H9 (cell line): ENCODE measurements around the gene FAM120A. TPM values are rescaled to one million over a fixed set of nuclear protein-coding genes. Genes with fewer than 3 reads are reported as not detected.

Experiments
- DNase-seq: peaks from one replicate; pipeline ENCODE4 v3.0.0-alpha.2; 2017
- H2AFZ ChIP-seq: one replicate; pipeline ENCODE4 v1.6.1; 2013; ENCODE audit warnings: mild to moderate bottlenecking, low read length, control low read depth, moderate library complexity
- H2AK5ac ChIP-seq: 2 replicates; pipeline ENCODE4 v1.6.1; 2013; ENCODE audit warnings: low read length, control low read depth, mixed read lengths; ENCODE audit not compliant: insufficient read length
- H2BK120ac ChIP-seq: one replicate; pipeline ENCODE4 v1.6.1; 2013; ENCODE audit warnings: low read depth, mild to moderate bottlenecking, low read length, control low read depth, inconsistent platforms; ENCODE audit not compliant: poor library complexity, severe bottlenecking
- H2BK12ac ChIP-seq: 2 replicates; pipeline ENCODE4 v1.6.1; 2013; ENCODE audit warnings: low read length, control low read depth, mixed read lengths, low read depth; ENCODE audit not compliant: insufficient read length
- H2BK15ac ChIP-seq: 2 replicates; pipeline ENCODE4 v1.6.1; 2013; ENCODE audit warnings: low read depth, low read length, control low read depth
- H2BK20ac ChIP-seq: one replicate; pipeline ENCODE4 v1.6.1; 2013; ENCODE audit warnings: low read depth, mild to moderate bottlenecking, low read length, control low read depth, inconsistent platforms; ENCODE audit not compliant: poor library complexity, severe bottlenecking
- H2BK5ac ChIP-seq: 2 replicates; pipeline ENCODE4 v1.6.1; 2013; ENCODE audit warnings: low read length, control low read depth, mixed read lengths; ENCODE audit not compliant: insufficient read length
- H3K14ac ChIP-seq: 2 replicates; pipeline ENCODE4 v1.6.1; 2013; ENCODE audit warnings: low read length, control low read depth; ENCODE audit not compliant: insufficient read depth
- H3K18ac ChIP-seq: 2 replicates; pipeline ENCODE4 v1.6.1; 2013; ENCODE audit warnings: low read depth, mild to moderate bottlenecking, mixed read lengths, low read length, control low read depth; ENCODE audit not compliant: insufficient read length
- H3K23ac ChIP-seq: 2 replicates; pipeline ENCODE4 v1.6.1; 2013; ENCODE audit warnings: low read length, control low read depth, mixed read lengths, low read depth; ENCODE audit not compliant: insufficient read length
- H3K23me2 ChIP-seq: 2 replicates; pipeline ENCODE4 v1.6.1; 2013; ENCODE audit warnings: low read depth, mild to moderate bottlenecking, mixed read lengths, low read length, control low read depth; ENCODE audit not compliant: insufficient read length, poor library complexity, severe bottlenecking
- H3K27ac ChIP-seq: 2 replicates; pipeline ENCODE4 v1.5.1; 2013; ENCODE audit warnings: low read length, control low read depth, mixed read lengths, low read depth; ENCODE audit not compliant: insufficient read length
- H3K27me3 ChIP-seq: 2 replicates; pipeline ENCODE4 v1.6.1; 2013; ENCODE audit warnings: low read length, control low read depth, inconsistent platforms; ENCODE audit not compliant: insufficient read depth
- H3K4ac ChIP-seq: 2 replicates; pipeline ENCODE4 v1.6.1; 2013; ENCODE audit warnings: low read depth, mild to moderate bottlenecking, control low read depth, inconsistent platforms, low read length, moderate library complexity
- H3K4me1 ChIP-seq: 2 replicates; pipeline ENCODE4 v1.6.1; 2013; ENCODE audit warnings: low read length, control low read depth, inconsistent platforms; ENCODE audit not compliant: insufficient read depth
- H3K4me2 ChIP-seq: 2 replicates; pipeline ENCODE4 v1.6.1; 2013; ENCODE audit warnings: low read length, control low read depth, mixed read lengths; ENCODE audit not compliant: insufficient read length, insufficient read depth
- H3K56ac ChIP-seq: 2 replicates; pipeline ENCODE4 v1.6.1; 2013; ENCODE audit warnings: low read depth, mild to moderate bottlenecking, mixed read lengths, low read length, control low read depth; ENCODE audit not compliant: insufficient read length
- H3K79me1 ChIP-seq: 2 replicates; pipeline ENCODE4 v1.6.1; 2013; ENCODE audit warnings: low read depth, mild to moderate bottlenecking, moderate library complexity, low read length, control low read depth, inconsistent platforms; ENCODE audit not compliant: insufficient read depth, poor library complexity, severe bottlenecking
- H3K79me2 ChIP-seq: 2 replicates; pipeline ENCODE4 v1.6.1; 2013; ENCODE audit warnings: low read length, control low read depth, inconsistent platforms; ENCODE audit not compliant: insufficient read depth
- H3K9ac ChIP-seq: 2 replicates; pipeline ENCODE4 v1.6.1; 2013; ENCODE audit warnings: low read length, control low read depth, mixed read lengths; ENCODE audit not compliant: insufficient read length; ENCODE audit errors: extremely low read depth
- H3K9me3 ChIP-seq: one replicate; pipeline ENCODE4 v1.6.1; 2013; ENCODE audit warnings: low read depth, low read length, inconsistent platforms; ENCODE audit not compliant: control insufficient read depth
- H3T11ph ChIP-seq: one replicate; pipeline ENCODE4 v1.6.1; 2013; ENCODE audit warnings: mild to moderate bottlenecking, low read length, control low read depth, inconsistent platforms
- H4K20me1 ChIP-seq: one replicate; pipeline ENCODE4 v1.6.1; 2013; ENCODE audit not compliant: control insufficient read depth, insufficient read length, insufficient read depth
- H4K5ac ChIP-seq: 2 replicates; pipeline ENCODE4 v1.6.1; 2013; ENCODE audit warnings: low read depth, mild to moderate bottlenecking, mixed read lengths, low read length, control low read depth; ENCODE audit not compliant: insufficient read length
- H4K8ac ChIP-seq: replicated peaks from 2 replicates; pipeline ENCODE4 v1.6.1; 2013; ENCODE audit warnings: low read length, control low read depth, mixed read lengths, low read depth; ENCODE audit not compliant: insufficient read length
- H4K91ac ChIP-seq: 2 replicates; pipeline ENCODE4 v1.6.1; 2013; ENCODE audit warnings: low read depth, mild to moderate bottlenecking, moderate library complexity, mixed read lengths, low read length, control low read depth; ENCODE audit not compliant: insufficient read length
- H3K27ac Mint-ChIP-seq, 3 experiments: 2 replicates in 2 of 3; 3 replicates in 1 of 3; pipeline ENCODE4 v1.8.0; 2020 to 2021; ENCODE audit warnings: mixed read lengths in 3 of 3, mild to moderate bottlenecking in 1 of 3, moderate library complexity in 1 of 3
- H3K27me3 Mint-ChIP-seq: 2 replicates; pipeline ENCODE4 v1.8.0; 2021; ENCODE audit warnings: low read depth, mild to moderate bottlenecking, moderate library complexity, mixed read lengths
- H3K36me3 Mint-ChIP-seq, 3 experiments: 2 replicates in 2 of 3; 3 replicates in 1 of 3; pipeline ENCODE4 v1.8.0; 2020 to 2021; ENCODE audit warnings: low read depth in 3 of 3, mixed read lengths in 3 of 3; ENCODE audit not compliant: insufficient read depth in 1 of 3
- H3K4me1 Mint-ChIP-seq, 2 experiments: 2 replicates each; pipeline ENCODE4 v1.8.0; 2020; ENCODE audit warnings: mixed read lengths in 2 of 2
- H3K4me3 Mint-ChIP-seq, 2 experiments: 2 replicates in 1 of 2; 3 replicates in 1 of 2; pipeline ENCODE4 v1.8.0; 2020 to 2021; ENCODE audit warnings: mild to moderate bottlenecking in 2 of 2, mixed read lengths in 2 of 2, moderate library complexity in 1 of 2
- H3K9me3 Mint-ChIP-seq, 2 experiments: 2 replicates in 1 of 2; 3 replicates in 1 of 2; pipeline ENCODE4 v1.8.0; 2020; ENCODE audit warnings: mild to moderate bottlenecking in 2 of 2, mixed read lengths in 2 of 2, moderate library complexity in 1 of 2
- WGBS: extraction: QIAGEN DNeasy Blood & Tissue Kit; methylation state at CpG from one replicate; pipeline ENCODE4 v1.1.7; 2013; ENCODE audit warnings: missing lambda C conversion rate, low lambda C conversion rate, mixed read lengths; ENCODE audit not compliant: insufficient read length; ENCODE audit errors: extremely low coverage; 5-methylcytosine and 5-hydroxymethylcytosine counted together
- total RNA-seq: library from RNA; stranded (reverse); gene quantifications from 2 replicates; pipeline ENCODE4 v1.2.1, GENCODE V29; 2021
- TF ChIP-seq, protein P1 (sequence below): fragments of 200-600 bp; sonication (generic); conservative IDR thresholded peaks from 3 replicates; pipeline ENCODE4 v1.8.0; 2021; ENCODE audit warnings: antibody characterized with exemption, mild to moderate bottlenecking

FAM120A gene
- total RNA-seq, 1 experiment from 2014 or later: 57.7 TPM

DNA sequence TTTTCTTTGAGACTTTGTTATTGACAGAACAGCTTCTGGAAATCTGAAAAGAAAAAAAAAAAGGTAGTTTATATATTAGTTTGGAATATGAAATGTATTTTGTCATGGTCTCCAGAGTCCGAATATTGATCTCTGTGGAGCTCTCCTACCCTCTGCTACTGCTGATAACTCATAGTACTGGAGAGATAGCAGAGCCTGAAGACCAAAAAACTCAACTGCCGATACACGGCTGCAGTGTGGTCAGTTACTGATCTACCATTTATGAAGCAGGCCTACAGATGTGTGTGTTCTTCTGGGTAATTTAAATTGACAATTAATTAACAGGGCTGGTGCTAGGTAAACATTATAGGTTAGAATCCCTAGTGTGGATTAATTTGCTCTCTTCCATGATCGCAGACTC lies 3.8 kb upstream of the FAM120A start:
- H2BK15ac ChIP-seq: no peak overlapping the region
- no peak overlapping the region for H2BK120ac ChIP-seq
- H3K4ac ChIP-seq: no peak overlapping the region
- H3K79me1 ChIP-seq: no peaks in the 10 kb centered on the region
- H2BK12ac ChIP-seq: no peak overlapping the region
- Mint-ChIP-seq H3K36me3 (peaks cover 28 to 46% (median 44%) of the 10 kb centered on the region in 3 experiments), H3K27ac (no peak overlapping the region), H3K27me3 (no peaks in the 10 kb centered on the region), H3K9me3 (no peaks in the 10 kb centered on the region; a peak in 2 of 5 replicates), H3K4me1 (peaks cover 7 to 9% of the 10 kb centered on the region in 2 experiments; a peak in 2 of 4 replicates), H3K4me3 (no peak overlapping the region)
- H3K23me2 ChIP-seq: peaks cover 12% of the 10 kb centered on the region
- no peak overlapping the region for H3T11ph ChIP-seq
- H4K8ac ChIP-seq: no peak overlapping the region
- H3K4me2 ChIP-seq: no peak overlapping the region
- H3K79me2 ChIP-seq: no peaks in the 10 kb centered on the region; the same call in 1 of the 2 replicates
- no peak overlapping the region for H3K23ac ChIP-seq
- H3K27me3 ChIP-seq: no peaks in the 10 kb centered on the region
- DNase-seq: no peak
- no CpG with 5 or more reads among the region's 4 CpGs for WGBS
- H2AK5ac ChIP-seq: no peak overlapping the region
- no peak overlapping the region for H3K9ac ChIP-seq
- H4K91ac ChIP-seq: no peak overlapping the region
- H4K5ac ChIP-seq: no peak overlapping the region
- H2AFZ ChIP-seq: no peak overlapping the region
- TF ChIP-seq, protein P1, sequence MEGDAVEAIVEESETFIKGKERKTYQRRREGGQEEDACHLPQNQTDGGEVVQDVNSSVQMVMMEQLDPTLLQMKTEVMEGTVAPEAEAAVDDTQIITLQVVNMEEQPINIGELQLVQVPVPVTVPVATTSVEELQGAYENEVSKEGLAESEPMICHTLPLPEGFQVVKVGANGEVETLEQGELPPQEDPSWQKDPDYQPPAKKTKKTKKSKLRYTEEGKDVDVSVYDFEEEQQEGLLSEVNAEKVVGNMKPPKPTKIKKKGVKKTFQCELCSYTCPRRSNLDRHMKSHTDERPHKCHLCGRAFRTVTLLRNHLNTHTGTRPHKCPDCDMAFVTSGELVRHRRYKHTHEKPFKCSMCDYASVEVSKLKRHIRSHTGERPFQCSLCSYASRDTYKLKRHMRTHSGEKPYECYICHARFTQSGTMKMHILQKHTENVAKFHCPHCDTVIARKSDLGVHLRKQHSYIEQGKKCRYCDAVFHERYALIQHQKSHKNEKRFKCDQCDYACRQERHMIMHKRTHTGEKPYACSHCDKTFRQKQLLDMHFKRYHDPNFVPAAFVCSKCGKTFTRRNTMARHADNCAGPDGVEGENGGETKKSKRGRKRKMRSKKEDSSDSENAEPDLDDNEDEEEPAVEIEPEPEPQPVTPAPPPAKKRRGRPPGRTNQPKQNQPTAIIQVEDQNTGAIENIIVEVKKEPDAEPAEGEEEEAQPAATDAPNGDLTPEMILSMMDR: no peak
- H3K9me3 ChIP-seq: no peaks in the 10 kb centered on the region
- H4K20me1 ChIP-seq: peaks cover 4% of the 10 kb centered on the region
- H3K4me1 ChIP-seq: no peaks in the 10 kb centered on the region
- no peak overlapping the region for H3K14ac ChIP-seq
- H3K27ac ChIP-seq: no peak overlapping the region
- no peak overlapping the region for H2BK20ac ChIP-seq
- H3K56ac ChIP-seq: no peak overlapping the region
- H3K18ac ChIP-seq: no peak overlapping the region
- H2BK5ac ChIP-seq: no peak overlapping the region
